ENCODE measurements around the gene TBX10.

TBX10 gene

GRCh38 chr11:67631411-67631810 lies 8.2 kb downstream of the TBX10 start:
- DNase-seq (ENCODE audit: low spot score): no peak
- TF ChIP-seq CTCF (conservative IDR thresholded peaks at IDR 0.05; ENCODE audit: low read depth): no peak
- CTCF ChIA-PET: interaction anchor here (0.6 to 0.9 kb wide), 3 partner anchors 32 to 730 kb away, joined by 3 to 4 read pairs (median 3); no protein-coding TSS in a partner anchor
- peak overlapping the region; percentile 88 for H3K27ac ChIP-seq
- POLR2A ChIA-PET (ENCODE audit: low non-redundant PET): interaction anchor here (1.1 kb wide), 1 partner anchor 25 kb away, joined by 5 read pairs; no protein-coding TSS in a partner anchor

- peak overlapping the region; percentile 88 for H3K27ac ChIP-seq
- TF ChIP-seq CTCF (conservative IDR thresholded peaks at IDR 0.05; ENCODE audit: low read depth): peak; percentile 16; the same call in 1 of the 2 replicates
- DNase-seq (ENCODE audit: low spot score): no peak
- CTCF ChIA-PET: interaction anchor here (0.5 to 1.3 kb wide), 8 partner anchors 14 to 731 kb away, joined by 3 to 6 read pairs (median 3); no protein-coding TSS in a partner anchor
- POLR2A ChIA-PET (ENCODE audit: low non-redundant PET): interaction anchor here (0.5 kb wide), 1 partner anchor 138 kb away, joined by 3 read pairs; no protein-coding TSS in a partner anchor
Observed at GRCh38 chr11:67630943-67631331, 8.6 kb downstream of the TBX10 start.

- CTCF ChIA-PET: interaction anchor here (0.5 to 3.3 kb wide), 14 partner anchors 13 to 673 kb away, joined by 3 to 15 read pairs (median 4); partner anchors contain the start of gene ALDH3B2
- peak; percentile 96 for DNase-seq (ENCODE audit: low spot score)
- peak; percentile 80 for TF ChIP-seq CTCF (conservative IDR thresholded peaks at IDR 0.05; ENCODE audit: low read depth)
- POLR2A ChIA-PET (ENCODE audit: low non-redundant PET): interaction anchor here (0.5 to 1.5 kb wide), 4 partner anchors 23 to 138 kb away, joined by 3 to 5 read pairs (median 4); no protein-coding TSS in a partner anchor
- H3K27ac ChIP-seq: peak overlapping the region; percentile 88
Observed at GRCh38 chr11:67630228-67630942, 9.2 kb downstream of the TBX10 start.

GRCh38 chr11:67629386-67630227 lies 10.0 kb downstream of the TBX10 start, which contains the start of gene NUDT8:
Gene NUDT8, minus strand, starts transcription at chr11:67629937. Its CDS starts 26 bp downstream, at chr11:67629911.
- ChIA-PET POLR2A (ENCODE audit: low non-redundant PET) (interaction anchor here (0.5 to 1.5 kb wide), 4 partner anchors 22 to 381 kb away, joined by 3 to 5 read pairs (median 4); no protein-coding TSS in a partner anchor), CTCF (interaction anchor here (0.6 to 3.3 kb wide), 21 partner anchors 12 to 609 kb away, joined by 3 to 15 read pairs (median 3); partner anchors contain the start of gene ALDH3B2)
- TF ChIP-seq CTCF (conservative IDR thresholded peaks at IDR 0.05; ENCODE audit: low read depth): peak; percentile 81
- peak; percentile 82 for DNase-seq (ENCODE audit: low spot score)
- H3K27ac ChIP-seq: peak within 1 kb of the TSS; percentile 88

DNA sequence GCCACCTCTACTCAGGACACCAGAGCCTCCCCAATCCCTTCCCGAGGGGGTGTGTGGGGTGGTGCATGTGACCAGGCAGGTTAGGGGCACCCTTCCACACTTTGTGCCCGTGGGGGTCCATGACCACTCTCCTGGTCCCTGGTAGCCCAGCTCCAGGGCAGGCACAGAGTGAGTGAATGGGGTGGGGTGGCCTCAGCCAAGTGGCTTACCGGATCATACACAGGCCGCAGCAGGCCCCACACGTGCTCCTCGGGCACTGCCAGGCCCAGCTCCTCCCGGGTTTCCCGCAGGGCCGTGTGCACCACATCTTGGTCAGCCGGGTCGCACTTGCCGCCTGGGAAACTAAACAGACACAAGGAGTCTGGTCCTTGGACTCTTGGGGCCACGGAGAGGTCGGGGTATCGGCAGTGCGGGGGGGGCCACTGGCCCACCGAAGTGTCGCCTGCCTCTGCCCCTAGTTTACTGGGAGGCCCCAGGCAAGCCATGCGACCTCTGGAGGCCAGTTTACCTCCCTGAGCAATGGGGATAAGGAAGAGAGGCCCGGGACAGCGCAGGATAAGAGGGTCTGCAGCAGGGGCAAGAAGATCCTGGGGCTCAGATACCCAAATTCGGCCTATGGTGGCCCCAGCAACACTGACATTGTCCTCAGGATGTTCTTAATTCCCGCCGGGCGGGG lies 10.7 kb downstream of the TBX10 start:
- peak overlapping the region; percentile 88 for H3K27ac ChIP-seq
- TF ChIP-seq CTCF (conservative IDR thresholded peaks at IDR 0.05; ENCODE audit: low read depth): no peak
- no peak for DNase-seq (ENCODE audit: low spot score)
- CTCF ChIA-PET: interaction anchor here (0.6 to 3.3 kb wide), 16 partner anchors 11 to 608 kb away, joined by 3 to 15 read pairs (median 5); partner anchors contain the start of gene ALDH3B2
- POLR2A ChIA-PET (ENCODE audit: low non-redundant PET): interaction anchor here (0.8 to 1.5 kb wide), 2 partner anchors 44 to 382 kb away, joined by 3 to 5 read pairs; no protein-coding TSS in a partner anchor

Measured in RWPE1 (cell line).